HG03432 (cell line): Measurements from ENCODE around the gene DOLPP1.

Experiments
- ATAC-seq: cut with Tn5 transposase; IDR thresholded peaks from one replicate; pipeline ENCODE4 v1.9.1; 2021; ENCODE audit warnings: mild to moderate bottlenecking, moderate library complexity; ENCODE audit not compliant: unreplicated experiment

The DOLPP1 gene

GRCh38 chr9:129136446-129137035 is 55.6 kb downstream of the DOLPP1 start:
- ATAC-seq: no peak

GRCh38 chr9:129137292-129138143 is 56.6 kb downstream of the DOLPP1 start:
- ATAC-seq: no peak

- ATAC-seq: no peak
These were observed 57.2 kb downstream of the DOLPP1 start for GRCh38 chr9:129138144-129138462.

GRCh38 chr9:129138476-129139232 is 57.7 kb downstream of the DOLPP1 start:
- ATAC-seq: no peak

- peak; percentile 35 for ATAC-seq
These were observed 58.5 kb downstream of the DOLPP1 start for GRCh38 chr9:129139233-129139992.

- peak; percentile 61 for ATAC-seq
These were observed 59.1 kb downstream of the DOLPP1 start for GRCh38 chr9:129139993-129140396.
